ENCODE data around the gene CNKSR3.

Gene CNKSR3

GRCh38 chr6:154402081-154402780 lies 108.3 kb downstream of the CNKSR3 start:
- DNase-seq (no peak), ATAC-seq (ENCODE audit: insufficient read depth, low read depth) (no peak)
- no peak overlapping the region for H3K9ac ChIP-seq (ENCODE audit: low read depth, low read length)
- no peak overlapping the region for H3K27ac ChIP-seq (ENCODE audit: low read length)
- no peak overlapping the region for H2AFZ ChIP-seq (ENCODE audit: low read depth, low read length)
- H3K4me3 ChIP-seq (ENCODE audit: low read depth in 1 of 2, low read length in 2 of 2): no peak overlapping the region
- no peaks in the 10 kb centered on the region for H4K20me1 ChIP-seq (ENCODE audit: insufficient read depth, low read length)
- no peaks in the 10 kb centered on the region for H3K27me3 ChIP-seq (ENCODE audit: insufficient read depth, low read length, poor library complexity)
- H3K4me1 ChIP-seq (ENCODE audit: insufficient read depth, low read length): no peaks in the 10 kb centered on the region
- H3K4me2 ChIP-seq (ENCODE audit: insufficient read depth, low read length): no peak overlapping the region
- H3K79me2 ChIP-seq (ENCODE audit: insufficient read depth, low read length): no peaks in the 10 kb centered on the region
- no peak for TF ChIP-seq CTCF (IDR thresholded peaks at IDR 0.05; ENCODE audit: borderline replicate concordance, extremely low read depth, low read length, poor library complexity, severe bottlenecking)
- no peak for TF ChIP-seq EZH2 (IDR thresholded peaks at IDR 0.05; ENCODE audit: borderline replicate concordance, low read depth, low read length, severe bottlenecking)
- no peaks in the 10 kb centered on the region for H3K9me3 ChIP-seq (ENCODE audit: insufficient read depth, low read length, severe bottlenecking)
- H3K36me3 ChIP-seq (ENCODE audit: insufficient read depth, low read length): no peaks in the 10 kb centered on the region

GRCh38 chr6:154399097-154399496 lies 111.4 kb downstream of the CNKSR3 start:
- Histone ChIP-seq H3K9me3 (ENCODE audit: insufficient read depth, low read length, severe bottlenecking) (no peaks in the 10 kb centered on the region), H3K27me3 (ENCODE audit: insufficient read depth, low read length, poor library complexity) (no peaks in the 10 kb centered on the region), H3K9ac (ENCODE audit: low read depth, low read length) (no peak overlapping the region), H4K20me1 (ENCODE audit: insufficient read depth, low read length) (no peaks in the 10 kb centered on the region), H3K79me2 (ENCODE audit: insufficient read depth, low read length) (no peaks in the 10 kb centered on the region), H3K4me3 (ENCODE audit: low read depth in 1 of 2, low read length in 2 of 2) (no peak overlapping the region), H2AFZ (ENCODE audit: low read depth, low read length) (no peak overlapping the region), H3K36me3 (ENCODE audit: insufficient read depth, low read length) (no peaks in the 10 kb centered on the region), H3K4me1 (ENCODE audit: insufficient read depth, low read length) (no peaks in the 10 kb centered on the region), H3K4me2 (ENCODE audit: insufficient read depth, low read length) (no peak overlapping the region), H3K27ac (ENCODE audit: low read length) (no peak overlapping the region)
- no peak for TF ChIP-seq EZH2 (IDR thresholded peaks at IDR 0.05; ENCODE audit: borderline replicate concordance, low read depth, low read length, severe bottlenecking)
- no peak for TF ChIP-seq CTCF (IDR thresholded peaks at IDR 0.05; ENCODE audit: borderline replicate concordance, extremely low read depth, low read length, poor library complexity, severe bottlenecking)
- DNase-seq (no peak), ATAC-seq (ENCODE audit: insufficient read depth, low read depth) (no peak)

DNA sequence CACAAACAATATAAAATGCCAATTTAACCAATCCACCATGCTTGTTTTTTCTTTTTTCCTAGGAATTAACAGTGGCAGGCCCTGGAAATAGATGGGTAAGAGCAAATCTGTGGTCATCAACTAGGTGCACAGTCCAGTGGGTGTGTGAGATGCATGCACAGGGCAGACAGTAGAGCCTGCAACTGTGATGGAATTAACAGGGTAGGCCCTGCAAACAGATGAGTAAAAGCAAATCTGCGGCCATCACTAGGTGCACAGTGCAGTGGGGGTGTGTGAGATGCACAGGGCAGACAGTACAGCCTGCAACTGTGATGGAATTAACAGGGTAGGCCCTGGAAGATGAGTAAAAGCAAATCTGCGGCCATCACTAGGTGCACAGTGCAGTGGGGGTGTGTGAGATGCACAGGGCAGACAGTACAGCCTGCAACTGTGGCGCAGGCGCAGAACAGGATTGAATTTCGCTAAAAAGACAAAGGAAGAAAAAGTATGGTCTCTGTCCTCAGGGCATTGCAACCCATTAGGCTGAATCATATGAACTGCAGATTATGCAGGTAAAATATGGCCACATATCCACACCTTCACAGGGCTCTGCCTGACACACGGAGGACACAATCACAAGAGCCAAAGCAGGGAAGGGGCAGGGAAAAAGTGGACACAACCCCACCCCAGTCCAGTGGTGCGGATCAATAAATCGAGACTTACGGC lies 112.8 kb downstream of the CNKSR3 start:
- no peaks in the 10 kb centered on the region for H3K27me3 ChIP-seq (ENCODE audit: insufficient read depth, low read length, poor library complexity)
- no peak overlapping the region for H3K27ac ChIP-seq (ENCODE audit: low read length)
- no peak for ATAC-seq (ENCODE audit: insufficient read depth, low read depth)
- H4K20me1 ChIP-seq (ENCODE audit: insufficient read depth, low read length): no peaks in the 10 kb centered on the region
- no peaks in the 10 kb centered on the region for H3K36me3 ChIP-seq (ENCODE audit: insufficient read depth, low read length)
- DNase-seq: no peak
- H3K9me3 ChIP-seq (ENCODE audit: insufficient read depth, low read length, severe bottlenecking): no peaks in the 10 kb centered on the region
- H3K4me2 ChIP-seq (ENCODE audit: insufficient read depth, low read length): no peak overlapping the region
- no peaks in the 10 kb centered on the region for H3K4me1 ChIP-seq (ENCODE audit: insufficient read depth, low read length)
- H2AFZ ChIP-seq (ENCODE audit: low read depth, low read length): no peak overlapping the region
- H3K9ac ChIP-seq (ENCODE audit: low read depth, low read length): no peak overlapping the region
- no peaks in the 10 kb centered on the region for H3K79me2 ChIP-seq (ENCODE audit: insufficient read depth, low read length)
- H3K4me3 ChIP-seq (ENCODE audit: low read depth in 1 of 2, low read length in 2 of 2): no peak overlapping the region
- TF ChIP-seq EZH2 (IDR thresholded peaks at IDR 0.05; ENCODE audit: borderline replicate concordance, low read depth, low read length, severe bottlenecking): no peak
- no peak for TF ChIP-seq CTCF (IDR thresholded peaks at IDR 0.05; ENCODE audit: borderline replicate concordance, extremely low read depth, low read length, poor library complexity, severe bottlenecking)

Data from DND-41 (cell line).